Stimulated activated CD8-positive, alpha-beta memory T cell treated with anti-CD3 and anti-CD28 coated beads, Interleukin-7, amount 100 ng/mL, for 48 hours (primary cell): Measurements from ENCODE around the gene WFDC13.
"Not testable (repeated sequence)": the region's sequence is repeated elsewhere in the genome, so short reads cannot be mapped to it uniquely, and the experiment has no call there.

Experiments
- DNase-seq, 2 donors: peaks; one replicate each; pipeline ENCODE4 v3.0.0-alpha.2; 2020; ENCODE audit warnings: low read depth in 1 of 2; ENCODE audit errors: extremely low read depth in 1 of 2

Gene WFDC13, protein sequence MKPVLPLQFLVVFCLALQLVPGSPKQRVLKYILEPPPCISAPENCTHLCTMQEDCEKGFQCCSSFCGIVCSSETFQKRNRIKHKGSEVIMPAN

DNA sequence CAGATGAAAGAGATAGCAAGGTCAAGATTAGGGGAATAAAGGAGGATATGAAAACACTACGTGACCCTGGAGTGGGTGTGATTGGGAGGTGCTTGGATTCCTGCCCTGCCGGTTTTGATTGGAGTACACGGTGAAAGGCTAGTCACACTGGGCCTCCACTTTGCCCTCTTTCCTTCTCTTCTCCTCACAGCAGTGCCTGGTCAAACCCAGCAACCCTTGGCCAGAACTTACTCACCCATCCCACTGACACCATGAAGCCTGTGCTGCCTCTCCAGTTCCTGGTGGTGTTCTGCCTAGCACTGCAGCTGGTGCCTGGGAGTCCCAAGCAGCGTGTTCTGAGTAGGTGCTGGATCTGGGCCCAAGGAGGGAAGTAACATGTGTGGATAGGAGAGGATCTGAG lies at the start of gene WFDC13:
WFDC13 (plus strand) TSS at position 166 of the 400 bp plus-strand sequence; CDS start at position 252, 86 bp downstream.
- no peak for DNase-seq

DNA sequence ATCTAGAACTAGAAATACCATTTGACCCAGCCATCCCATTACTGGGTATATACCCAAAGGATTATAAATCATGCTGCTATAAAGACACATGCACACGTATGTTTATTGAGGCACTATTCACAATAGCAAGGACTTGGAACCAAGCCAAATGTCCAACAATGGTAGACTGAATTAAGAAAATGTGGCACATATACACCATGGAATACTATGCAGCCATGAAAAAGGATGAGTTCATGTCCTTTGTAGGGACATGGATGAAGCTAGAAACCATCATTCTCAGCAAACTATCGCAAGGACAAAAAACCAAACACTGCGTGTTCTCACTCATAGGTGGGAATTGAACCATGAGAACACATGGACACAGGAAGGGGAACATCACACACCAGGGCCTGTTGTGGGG lies 44.8 kb upstream of the WFDC13 start:
- DNase-seq, result not testable (repeated sequence)

DNA sequence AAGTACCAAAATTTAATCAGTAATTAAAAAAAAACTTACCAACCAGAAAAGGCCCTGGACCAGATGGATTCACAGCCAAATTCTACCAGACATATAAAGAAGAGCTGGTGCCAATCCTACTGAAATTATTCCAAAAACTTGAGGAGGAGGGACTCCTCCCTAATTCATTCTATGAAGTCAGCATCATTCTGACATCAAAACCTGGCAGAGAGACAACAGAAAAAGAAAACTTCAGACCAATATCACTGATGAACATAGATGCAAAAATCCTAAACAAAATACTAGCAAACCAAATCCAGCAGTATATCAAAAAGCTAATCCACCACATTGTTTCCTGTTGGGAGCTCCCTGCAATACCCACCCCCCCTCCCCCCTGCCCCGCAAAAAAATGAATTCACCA lies 31.7 kb upstream of the WFDC13 start, which contains the start of gene WFDC11:
WFDC11 (minus strand) TSS at position 101 of the 400 bp plus-strand sequence. CDS start 19,639 bp downstream, outside the sequence.
- no peak for DNase-seq

DNA sequence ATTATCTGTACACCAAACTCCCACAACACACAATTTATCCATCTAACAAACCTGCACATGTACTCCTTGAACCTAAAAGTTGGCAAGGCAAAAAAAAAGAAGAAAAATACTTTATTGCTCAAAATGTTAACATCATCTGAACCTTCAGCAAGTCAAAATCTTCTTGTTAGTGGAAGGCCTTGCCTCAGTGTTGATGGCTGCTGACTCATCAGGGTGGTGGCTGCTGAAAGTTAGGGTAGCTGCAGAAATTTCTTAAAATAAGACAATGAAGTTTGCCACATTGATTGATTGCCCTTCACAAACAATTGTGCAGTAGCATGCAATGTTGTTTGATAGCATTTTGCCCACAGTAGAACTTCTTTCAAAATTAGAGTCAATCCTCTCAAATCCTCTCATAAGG lies 29.1 kb upstream of the WFDC13 start:
- no peak for DNase-seq

DNA sequence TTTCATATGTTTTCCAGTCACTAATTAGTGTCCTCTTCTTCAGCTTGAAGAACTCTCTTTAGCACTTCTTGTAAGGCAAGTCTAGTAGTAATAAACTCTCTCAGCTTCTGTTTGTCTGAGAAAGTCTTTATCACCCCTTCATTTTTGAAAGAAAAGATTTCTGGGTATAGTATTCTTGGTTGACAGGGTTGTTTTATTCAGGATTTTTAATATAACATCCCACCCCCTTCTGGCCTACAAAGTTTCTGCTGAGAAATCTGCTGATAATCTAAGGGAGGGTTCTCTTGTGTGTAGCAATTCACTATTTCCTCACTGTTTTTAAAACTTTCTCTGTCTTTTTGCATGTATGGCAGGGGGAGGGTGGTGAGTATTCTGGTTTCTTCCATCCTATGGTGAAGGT lies 22.2 kb upstream of the WFDC13 start:
- DNase-seq, result no peak

DNA sequence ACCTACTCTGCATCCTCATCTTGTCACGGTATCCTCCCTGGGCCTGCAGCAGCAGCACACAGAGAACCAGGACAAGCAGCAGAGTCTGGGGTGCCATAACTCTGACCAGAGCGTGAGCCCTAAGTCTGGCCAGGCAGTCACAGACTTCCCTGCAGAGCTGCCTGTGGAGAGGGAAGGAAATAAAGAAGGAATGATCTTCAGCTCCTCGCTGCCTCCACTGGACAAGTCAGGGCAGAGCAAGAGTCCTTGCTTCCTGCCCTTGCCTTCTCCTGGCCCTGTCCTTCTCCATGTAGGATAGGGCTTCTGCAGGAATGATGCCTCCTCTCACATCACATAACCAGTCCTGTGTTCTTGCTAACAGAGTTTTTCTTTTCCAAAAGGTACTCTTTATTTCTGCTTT lies 15.9 kb upstream of the WFDC13 start:
- DNase-seq, result no peak

DNA sequence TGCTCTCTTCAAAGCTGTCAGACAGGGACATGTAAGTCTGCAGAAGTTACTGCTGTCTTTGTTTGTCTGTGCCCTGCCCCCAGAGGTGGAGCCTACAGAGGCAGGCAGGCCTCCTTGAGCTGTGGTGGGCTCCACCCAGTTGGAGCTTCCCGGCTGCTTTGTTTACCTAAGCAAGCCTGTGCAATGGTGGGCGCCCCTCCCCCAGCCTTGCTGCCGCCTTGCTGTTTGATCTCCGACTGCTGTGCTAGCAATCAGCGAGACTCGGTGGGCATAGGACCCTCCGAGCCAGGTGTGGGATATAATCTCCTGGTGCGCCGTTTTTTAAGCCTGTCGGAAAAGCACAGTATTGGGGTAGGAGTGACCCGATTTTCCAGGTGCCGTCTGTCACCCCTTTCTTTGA lies 8.5 kb upstream of the WFDC13 start:
- DNase-seq, result not testable (repeated sequence)

DNA sequence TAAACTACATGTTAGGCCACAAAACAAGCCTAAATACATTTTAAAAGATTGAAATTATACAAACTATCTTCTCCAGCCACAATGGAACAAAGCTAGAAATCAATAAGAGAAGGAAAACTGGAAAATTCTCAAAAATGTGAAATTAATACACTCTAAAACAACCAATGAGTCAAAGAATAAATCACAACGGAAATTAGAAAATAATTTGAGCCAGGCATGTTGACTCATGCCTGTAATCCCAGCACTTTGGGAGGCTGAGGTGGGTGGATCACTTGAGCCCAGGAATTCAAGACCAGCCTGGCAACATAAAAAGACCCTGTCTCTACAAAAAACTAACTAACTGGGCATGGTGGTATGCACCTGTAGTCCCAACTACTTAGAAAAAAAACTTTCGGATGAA lies 6.3 kb upstream of the WFDC13 start:
- DNase-seq, result no peak

DNA sequence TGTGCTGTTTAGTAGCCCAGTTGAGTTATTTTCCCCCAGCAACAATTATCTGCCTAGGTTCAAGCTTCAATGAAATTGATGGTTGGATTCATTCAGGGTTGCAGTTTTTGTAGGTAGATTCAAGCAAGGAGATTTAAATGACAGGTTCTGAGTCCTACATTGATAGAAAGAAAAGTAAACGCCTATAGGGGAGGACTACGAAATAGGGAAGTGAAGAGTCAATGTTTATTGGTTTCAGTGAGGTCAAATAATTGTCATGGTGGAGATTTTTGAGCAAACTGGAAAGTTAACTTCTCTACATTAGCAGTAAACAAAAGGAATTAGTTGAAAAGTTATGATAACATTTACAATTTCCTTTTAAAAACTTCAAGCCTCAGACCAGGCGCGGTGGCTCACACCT lies 734 bp upstream of the WFDC13 start:
- no peak for DNase-seq

DNA sequence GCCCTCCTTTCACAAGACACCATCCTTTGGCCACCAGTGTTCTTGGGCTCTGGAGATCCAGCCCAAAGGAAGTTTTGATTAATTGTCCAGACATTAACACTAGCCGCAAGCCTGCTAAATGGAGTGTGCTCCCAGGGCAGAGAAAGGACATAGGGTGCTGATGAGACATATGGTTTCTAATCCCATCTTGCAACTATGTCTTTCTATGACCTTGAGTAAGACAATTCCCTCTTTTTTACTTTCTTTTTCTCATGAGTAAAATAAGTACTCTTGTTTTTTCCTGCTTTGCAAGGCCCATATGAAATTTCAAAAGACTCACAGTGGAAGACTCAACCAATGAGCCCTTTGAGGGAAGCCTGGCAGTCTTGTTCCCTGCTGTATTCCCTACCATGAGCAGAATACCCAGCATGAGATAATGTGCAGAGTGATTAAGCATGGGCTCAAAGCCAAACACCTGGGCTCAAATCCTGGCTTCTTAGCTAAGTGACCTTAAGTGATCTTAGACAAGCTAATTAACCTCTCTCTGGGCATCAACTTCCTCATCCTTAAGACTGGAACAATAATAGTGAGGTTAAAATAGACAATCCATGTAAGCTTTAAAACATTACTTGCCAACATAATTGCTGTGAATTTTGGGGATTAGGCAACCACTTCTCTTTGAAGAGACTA lies 3.3 kb downstream of the WFDC13 start, which contains the start of gene WFDC10B:
WFDC10B (minus strand) TSS at position 51 of the 669 bp plus-strand sequence. CDS start 19,027 bp downstream, outside the sequence.
- DNase-seq, result no peak

DNA sequence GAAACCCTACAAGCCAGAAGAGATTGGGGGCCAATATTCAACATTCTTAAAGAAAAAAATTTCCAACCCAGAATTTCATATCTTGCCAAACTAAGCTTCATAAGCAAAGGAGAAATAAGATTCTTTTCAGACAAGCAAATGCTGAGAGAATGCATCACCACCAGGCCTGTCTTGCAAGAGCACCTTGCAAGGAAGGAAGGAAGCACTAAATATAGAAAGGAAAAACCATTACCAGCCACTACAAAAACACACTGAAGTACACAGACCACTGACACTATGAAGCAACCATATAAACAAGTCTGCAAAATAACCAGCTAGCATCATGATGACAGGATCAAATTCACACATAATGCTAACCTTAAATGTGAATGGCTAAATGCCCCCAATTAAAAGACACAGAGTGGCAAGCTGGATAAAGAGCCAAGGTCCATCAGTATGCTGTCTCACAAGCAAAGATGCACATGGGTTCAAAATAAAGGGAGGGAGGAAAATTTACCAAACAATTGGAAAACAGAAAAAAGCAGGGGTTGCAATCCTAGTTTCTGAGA lies 14.4 kb downstream of the WFDC13 start:
- DNase-seq, result not testable (repeated sequence)

DNA sequence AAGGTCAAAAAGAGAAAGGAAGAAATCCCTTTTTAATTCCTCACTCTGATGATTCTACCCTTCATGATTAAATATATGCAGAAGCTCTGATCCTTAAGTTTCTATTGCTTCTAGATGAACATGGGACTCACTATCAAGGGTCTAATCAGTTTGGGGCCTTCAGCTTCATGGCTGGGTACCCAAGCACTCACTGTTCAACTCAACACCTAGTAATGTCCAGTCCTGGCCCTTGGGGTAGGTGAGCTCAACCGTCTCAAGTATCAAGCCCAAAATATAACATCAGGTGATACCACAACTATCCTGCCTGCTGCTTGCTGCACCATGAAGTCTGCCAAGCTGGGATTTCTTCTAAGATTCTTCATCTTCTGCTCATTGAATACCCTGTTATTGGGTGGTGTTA lies 20.2 kb downstream of the WFDC13 start, which contains the start of gene SPINT4:
SPINT4 (plus strand) TSS at position 301 of the 400 bp plus-strand sequence; CDS start at position 322, 21 bp downstream.
- no peak for DNase-seq

DNA sequence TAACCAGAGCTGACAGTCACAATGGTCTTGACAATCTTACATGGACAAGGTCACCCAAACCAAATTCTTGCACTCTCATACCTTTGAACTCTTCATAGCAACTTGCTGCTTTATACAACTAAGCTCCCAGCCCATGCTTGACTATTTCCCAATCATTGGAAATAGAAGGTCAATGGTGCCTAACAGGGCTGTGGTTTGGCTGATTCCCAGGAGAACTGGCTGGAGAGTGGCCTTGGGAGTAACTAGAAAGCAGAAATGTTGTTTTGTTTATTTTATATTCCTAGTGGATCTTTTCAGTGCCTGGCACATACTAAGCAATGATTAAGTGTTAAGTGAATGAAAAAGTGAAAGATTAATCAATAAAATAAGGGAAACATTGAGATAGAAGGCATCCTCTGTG lies 23.3 kb downstream of the WFDC13 start:
- no peak for DNase-seq

DNA sequence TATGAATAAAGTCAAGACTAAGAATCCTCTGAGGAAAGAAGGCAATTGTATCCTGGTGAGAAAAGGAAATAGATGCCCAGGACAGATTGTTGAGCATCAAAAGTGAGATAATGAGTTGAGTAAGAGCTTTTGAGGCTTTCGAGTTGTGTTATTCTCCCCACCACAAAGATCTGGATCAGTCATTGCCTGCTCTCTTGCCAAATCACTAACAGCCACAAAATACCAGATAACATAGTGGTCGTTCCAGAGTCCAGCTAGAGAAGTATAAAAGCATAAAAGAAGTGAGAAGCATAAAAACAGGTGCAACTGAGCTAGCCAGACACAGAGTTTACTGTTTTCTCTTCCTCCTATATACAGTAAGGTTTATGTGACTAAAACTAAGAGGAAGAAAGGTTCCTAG lies 25.2 kb downstream of the WFDC13 start:
- DNase-seq, result no peak

DNA sequence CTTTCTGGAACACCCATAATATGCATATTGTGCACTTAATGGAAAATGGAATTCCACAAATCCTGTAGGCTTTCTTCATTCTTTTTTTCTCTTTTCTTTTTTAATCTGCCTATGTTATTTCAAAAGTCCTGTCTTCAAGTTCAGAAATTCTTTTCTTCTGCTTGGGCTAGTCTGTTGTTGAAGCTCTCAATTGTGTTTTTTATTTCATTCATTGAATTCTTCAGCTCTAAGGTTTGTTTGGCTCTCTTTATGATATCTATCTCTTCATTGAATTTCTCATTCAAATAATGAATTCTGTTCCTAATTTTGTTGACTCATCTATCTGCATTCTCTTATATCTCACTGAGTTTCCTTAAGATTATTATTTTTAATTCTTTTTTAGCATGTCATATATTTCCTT lies 30.4 kb downstream of the WFDC13 start:
- DNase-seq, result no peak

DNA sequence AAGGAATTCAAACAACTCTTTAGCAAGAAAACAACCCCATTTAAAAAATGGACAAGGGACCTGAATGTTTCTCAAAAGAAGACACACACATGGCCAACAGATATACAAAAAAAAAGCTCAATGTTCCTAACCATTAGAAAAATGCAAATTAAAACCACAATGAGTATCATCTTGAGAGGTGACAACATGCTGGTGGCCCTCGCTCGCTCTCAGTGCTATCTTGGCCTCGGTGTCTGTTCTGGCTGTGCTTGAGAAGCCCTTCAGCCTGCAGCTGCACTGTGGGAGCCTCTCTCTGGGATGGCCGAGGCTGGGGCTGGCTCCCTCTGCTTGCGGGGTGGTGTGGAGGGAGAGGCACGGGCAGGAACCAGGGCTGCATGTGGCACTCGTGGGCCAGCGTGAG lies 33.7 kb downstream of the WFDC13 start:
- DNase-seq, result no peak

DNA sequence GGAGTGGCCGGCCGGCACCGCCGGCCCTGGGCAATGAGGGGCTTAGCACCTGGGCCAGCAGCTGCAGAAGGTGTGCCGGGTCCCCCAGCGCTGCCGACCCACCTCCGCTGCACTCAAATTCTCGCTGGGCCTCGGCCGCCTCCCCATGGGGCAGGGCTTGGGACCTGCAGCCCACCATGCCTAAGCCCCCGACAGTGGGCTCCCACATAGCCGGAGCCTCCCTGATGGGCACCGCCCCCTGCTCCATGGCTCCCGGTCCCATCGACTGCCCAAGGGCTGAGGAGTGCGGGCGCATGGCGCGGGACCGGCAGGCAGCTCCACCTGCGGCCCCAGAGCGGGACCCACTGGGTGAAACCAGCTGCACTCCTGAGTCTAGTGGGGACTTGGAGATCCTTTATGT lies 34.1 kb downstream of the WFDC13 start:
- DNase-seq, result no peak

DNA sequence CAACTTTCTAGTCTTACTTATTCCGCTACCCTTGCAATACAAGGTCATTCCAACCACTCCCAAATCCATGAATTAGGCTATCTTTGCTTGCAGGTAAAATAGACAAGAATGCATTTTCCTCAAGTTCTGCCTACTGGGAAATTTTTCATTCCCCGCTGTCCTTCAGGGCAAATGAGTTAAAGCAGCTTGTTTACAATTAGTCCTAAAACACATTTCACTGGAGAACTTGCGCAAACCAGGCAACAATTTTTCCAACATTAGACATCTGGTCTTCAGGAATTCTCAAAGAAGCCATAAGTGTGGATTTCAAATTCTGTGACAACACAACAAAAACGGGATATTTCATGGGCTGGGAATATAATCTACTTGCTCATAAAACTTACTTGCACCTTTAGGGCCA lies 40.8 kb downstream of the WFDC13 start:
- DNase-seq, result no peak

DNA sequence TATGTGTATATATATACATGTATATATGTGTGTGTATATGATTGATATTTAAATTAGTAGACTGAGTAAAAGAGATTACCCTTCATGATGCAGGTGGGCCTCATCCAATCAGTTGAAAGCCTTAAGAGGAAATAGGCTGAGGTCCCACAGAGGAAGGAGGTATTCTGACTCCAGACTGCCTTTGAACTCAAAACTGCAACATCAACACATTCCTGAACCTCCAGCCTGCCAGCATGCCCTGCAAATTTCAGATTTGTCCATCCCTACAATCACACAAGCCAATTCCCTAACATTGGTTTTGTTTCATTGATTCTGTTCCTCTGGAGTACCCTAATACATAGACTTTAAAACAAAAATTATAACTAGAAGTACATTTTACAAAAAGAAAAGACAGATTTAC lies 43.2 kb downstream of the WFDC13 start:
- DNase-seq, result no peak

DNA sequence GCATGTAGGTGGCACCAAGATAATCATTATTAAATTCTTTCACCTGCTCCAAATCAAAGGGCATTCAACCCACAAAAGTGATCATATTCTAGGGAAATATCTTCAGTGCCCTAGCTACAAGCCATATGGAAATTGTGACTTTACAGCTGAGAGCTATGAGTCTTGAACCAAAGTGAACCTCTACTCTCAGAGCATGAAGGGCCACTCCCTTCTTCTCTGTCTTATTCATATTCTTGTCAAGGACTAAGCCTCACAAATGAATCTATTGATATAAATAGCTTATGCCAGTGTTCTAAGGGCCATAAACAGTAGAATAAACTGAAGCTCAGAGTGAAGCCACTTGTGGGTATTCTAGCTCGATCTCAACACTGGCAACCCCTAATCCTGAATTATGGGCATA lies 49.9 kb downstream of the WFDC13 start:
- no peak for DNase-seq

DNA sequence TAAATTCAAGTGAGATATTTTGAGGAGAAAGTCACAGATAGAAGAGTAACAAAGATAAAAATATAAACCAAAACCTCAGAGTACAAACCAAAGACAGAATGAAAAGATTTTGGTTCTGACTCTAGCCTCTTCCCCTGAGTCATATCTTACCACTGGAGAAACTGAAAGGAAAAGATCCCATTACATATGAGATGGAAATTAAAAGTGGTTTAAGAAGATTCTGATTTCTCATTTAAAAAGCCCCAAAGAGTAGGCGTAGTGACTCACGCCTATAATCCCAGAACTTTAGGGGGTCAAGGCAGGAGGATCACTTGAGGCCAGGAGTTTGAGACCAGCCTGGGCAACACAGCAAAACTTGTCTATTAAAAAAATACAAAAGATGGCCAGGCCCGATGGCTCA lies 50.9 kb downstream of the WFDC13 start:
- peak in 1 of 2 donors; percentile 2 for DNase-seq

DNA sequence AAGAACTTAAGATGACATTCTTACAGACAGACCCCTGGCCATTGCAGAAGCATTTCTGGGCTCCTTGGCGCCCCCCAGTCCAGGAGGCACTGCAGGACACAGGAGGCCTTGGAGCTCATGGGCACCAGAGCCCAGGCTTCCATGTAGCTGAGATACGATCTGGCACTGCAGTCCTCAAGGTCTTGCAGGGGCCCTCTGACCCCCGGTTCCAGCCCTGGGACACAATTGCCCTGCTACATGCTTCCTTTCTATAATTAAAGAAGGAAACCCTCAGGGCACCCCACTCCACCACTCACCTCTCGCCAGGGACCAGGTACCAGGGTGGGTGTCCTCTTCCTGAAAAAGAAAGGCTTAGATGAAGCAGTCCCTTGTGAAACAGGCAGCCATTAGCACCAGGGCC lies 56.3 kb downstream of the WFDC13 start:
- DNase-seq, result no peak
